PC-9 (cell line): ENCODE measurements around the gene OTX1. TPM values are rescaled to one million over a fixed set of nuclear protein-coding genes. Genes with fewer than 3 reads are reported as not detected.

Experiments used
- BruUV-seq: library from RNA; stranded (reverse); fragments of 400-500 nt; replicated peaks from 2 replicates; lab custom pipeline; 2021; lab: Mats Ljungman, UMichigan
- CTCF ChIA-PET: fragments of 300-600 bp; sonication (Branson Sonifier 250); formaldehyde crosslinking; loops from one replicate; lab custom pipeline; 2022; ENCODE audit warnings: antibody characterized with exemption; lab: Charles Lee
- POLR2A ChIA-PET: fragments of 300-600 bp; sonication (Branson Sonifier 250); formaldehyde crosslinking; loops from one replicate; lab custom pipeline; 2022; ENCODE audit warnings: antibody characterized with exemption; ENCODE audit not compliant: unreplicated experiment; lab: Charles Lee
- DNase-seq, 2 experiments: peaks; one replicate each; pipeline versions ENCODE4 v3.0.0 to v3.0.0-alpha.2; 2015 to 2022; ENCODE audit warnings: mixed read lengths in 1 of 2
- H2AFZ ChIP-seq: fragments of 200-600 bp; sonication (generic); 2 replicates; pipeline ENCODE4 v1.8.1; 2017; ENCODE audit warnings: antibody characterized with exemption
- H3F3A ChIP-seq: fragments of 200-600 bp; sonication (generic); 2 replicates; pipeline ENCODE4 v1.8.1; 2017; ENCODE audit warnings: antibody characterized with exemption, mild to moderate bottlenecking, low read depth; ENCODE audit not compliant: insufficient read depth
- H3K27ac ChIP-seq: fragments of 200-600 bp; sonication (generic); 2 replicates; pipeline ENCODE4 v1.6.1; 2016; ENCODE audit warnings: mixed run types
- H3K27me3 ChIP-seq: fragments of 200-600 bp; sonication (generic); 2 replicates; pipeline ENCODE4 v1.6.1; 2016; ENCODE audit warnings: low read depth, mixed run types; ENCODE audit not compliant: insufficient read depth
- H3K36me3 ChIP-seq: fragments of 200-600 bp; sonication (generic); 2 replicates; pipeline ENCODE4 v1.6.1; 2016; ENCODE audit warnings: low read depth, mixed run types
- H3K4me1 ChIP-seq: fragments of 200-600 bp; sonication (generic); replicated peaks from 2 replicates; pipeline ENCODE4 v1.6.1; 2016; ENCODE audit warnings: mixed run types; ENCODE audit not compliant: insufficient read depth
- H3K4me2 ChIP-seq: fragments of 200-600 bp; sonication (generic); 2 replicates; pipeline ENCODE4 v1.6.1; 2017; ENCODE audit warnings: mixed run types
- H3K4me3 ChIP-seq: fragments of 200-600 bp; sonication (generic); 2 replicates; pipeline ENCODE4 v1.6.1; 2016; ENCODE audit warnings: mixed run types
- H3K79me2 ChIP-seq: fragments of 200-600 bp; sonication (generic); 2 replicates; pipeline ENCODE4 v1.6.1; 2017; ENCODE audit warnings: low read depth, mixed run types
- H3K9me2 ChIP-seq: fragments of 200-600 bp; sonication (generic); 2 replicates; pipeline ENCODE4 v1.8.1; 2017; ENCODE audit warnings: mild to moderate bottlenecking; ENCODE audit not compliant: insufficient read depth
- H3K9me3 ChIP-seq: fragments of 200-600 bp; sonication (generic); 2 replicates; pipeline ENCODE4 v1.8.1; 2016; ENCODE audit warnings: low read depth; ENCODE audit not compliant: insufficient read depth
- H4K20me1 ChIP-seq: fragments of 200-600 bp; sonication (generic); 2 replicates; pipeline ENCODE4 v1.8.1; 2017; ENCODE audit not compliant: insufficient read depth
- EZH2 ChIP-seq: fragments of 200-600 bp; sonication (generic); IDR thresholded peaks from 2 replicates; pipeline ENCODE4 v1.8.0; 2017; ENCODE audit warnings: antibody characterized with exemption, low read depth
- intact Hi-C: fragments of 100-400 bp; cut with micrococcal nuclease; formaldehyde crosslinking; loops from one replicate; pipeline ENCODE4 v1.10.0; 2022; ENCODE audit not compliant: unreplicated experiment
- total RNA-seq: library from RNA; stranded (reverse); gene quantifications from 2 replicates; pipeline ENCODE4 v1.2.3, GENCODE V29; 2021
- TF ChIP-seq, protein P1 (sequence below): fragments of 200-600 bp; sonication (generic); conservative IDR thresholded peaks from 2 replicates; pipeline ENCODE4 v1.6.1; 2017; ENCODE audit warnings: mixed run types, antibody characterized with exemption, mild to moderate bottlenecking, moderate library complexity

OTX1 gene
- total RNA-seq, 1 experiment from 2014 or later = 6.8 TPM

GRCh38 chr2:63096491-63096890, 45.9 kb downstream of the OTX1 start:
- Histone ChIP-seq H3K9me2 (no peaks in the 10 kb centered on the region), H3K4me1 (no peaks in the 10 kb centered on the region), H2AFZ (no peak overlapping the region), H3F3A (no peaks in the 10 kb centered on the region), H3K36me3 (no peaks in the 10 kb centered on the region), H3K4me3 (no peak overlapping the region), H4K20me1 (no peaks in the 10 kb centered on the region), H3K27ac (no peak overlapping the region), H3K79me2 (no peaks in the 10 kb centered on the region), H3K9me3 (peaks cover 3% of the 10 kb centered on the region; the same call in 1 of the 2 replicates), H3K4me2 (no peak overlapping the region), H3K27me3 (no peaks in the 10 kb centered on the region)
- ChIA-PET POLR2A (no interaction called here), CTCF (no interaction called here)
- no TSS peak for BruUV-seq
- no peak for DNase-seq
- TF ChIP-seq, protein P1, sequence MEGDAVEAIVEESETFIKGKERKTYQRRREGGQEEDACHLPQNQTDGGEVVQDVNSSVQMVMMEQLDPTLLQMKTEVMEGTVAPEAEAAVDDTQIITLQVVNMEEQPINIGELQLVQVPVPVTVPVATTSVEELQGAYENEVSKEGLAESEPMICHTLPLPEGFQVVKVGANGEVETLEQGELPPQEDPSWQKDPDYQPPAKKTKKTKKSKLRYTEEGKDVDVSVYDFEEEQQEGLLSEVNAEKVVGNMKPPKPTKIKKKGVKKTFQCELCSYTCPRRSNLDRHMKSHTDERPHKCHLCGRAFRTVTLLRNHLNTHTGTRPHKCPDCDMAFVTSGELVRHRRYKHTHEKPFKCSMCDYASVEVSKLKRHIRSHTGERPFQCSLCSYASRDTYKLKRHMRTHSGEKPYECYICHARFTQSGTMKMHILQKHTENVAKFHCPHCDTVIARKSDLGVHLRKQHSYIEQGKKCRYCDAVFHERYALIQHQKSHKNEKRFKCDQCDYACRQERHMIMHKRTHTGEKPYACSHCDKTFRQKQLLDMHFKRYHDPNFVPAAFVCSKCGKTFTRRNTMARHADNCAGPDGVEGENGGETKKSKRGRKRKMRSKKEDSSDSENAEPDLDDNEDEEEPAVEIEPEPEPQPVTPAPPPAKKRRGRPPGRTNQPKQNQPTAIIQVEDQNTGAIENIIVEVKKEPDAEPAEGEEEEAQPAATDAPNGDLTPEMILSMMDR = no peak
- intact Hi-C loops = no loop called here

GRCh38 chr2:63099032-63099431, 48.4 kb downstream of the OTX1 start:
- H3K4me1 ChIP-seq = no peaks in the 10 kb centered on the region
- no peak overlapping the region for H3K4me2 ChIP-seq
- BruUV-seq = no TSS peak
- POLR2A ChIA-PET = no interaction called here
- intact Hi-C loops = no loop called here
- no peak overlapping the region for H3K27ac ChIP-seq
- no peaks in the 10 kb centered on the region for H3K9me2 ChIP-seq
- no peaks in the 10 kb centered on the region for H3K27me3 ChIP-seq
- CTCF ChIA-PET = no interaction called here
- H3K9me3 ChIP-seq = peaks cover 4% of the 10 kb centered on the region; the same call in 1 of the 2 replicates
- no peaks in the 10 kb centered on the region for H3F3A ChIP-seq
- no peak for DNase-seq
- no peak overlapping the region for H2AFZ ChIP-seq
- TF ChIP-seq, protein P1 = no peak
- no peak for TF ChIP-seq EZH2
- no peaks in the 10 kb centered on the region for H4K20me1 ChIP-seq
- no peaks in the 10 kb centered on the region for H3K36me3 ChIP-seq
- no peaks in the 10 kb centered on the region for H3K79me2 ChIP-seq
- no peak overlapping the region for H3K4me3 ChIP-seq

DNA sequence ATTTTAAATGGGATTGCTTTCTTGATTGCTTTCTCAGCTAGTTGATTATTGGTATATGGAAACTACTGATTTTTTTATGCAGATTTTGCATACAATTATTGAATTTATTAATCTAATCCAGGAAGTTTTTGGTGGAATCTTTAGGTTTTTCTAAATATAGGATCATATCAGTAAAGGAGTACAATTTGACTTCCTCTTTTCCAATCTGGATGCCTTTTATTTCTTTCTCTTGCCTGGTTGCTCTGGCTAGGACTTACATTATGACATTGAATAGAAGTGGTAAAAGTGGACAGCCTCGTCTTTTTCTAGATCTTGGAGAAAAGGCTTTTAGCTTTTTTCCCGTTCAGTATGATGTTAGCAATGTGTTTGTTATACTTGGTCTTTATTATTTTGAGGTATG, 51.3 kb downstream of the OTX1 start:
- H3K27ac ChIP-seq = no peak overlapping the region
- H4K20me1 ChIP-seq = no peaks in the 10 kb centered on the region
- no peaks in the 10 kb centered on the region for H3K27me3 ChIP-seq
- peaks cover 4% of the 10 kb centered on the region; the same call in 1 of the 2 replicates for H3K9me3 ChIP-seq
- H3K4me3 ChIP-seq = no peak overlapping the region
- H3K9me2 ChIP-seq = no peaks in the 10 kb centered on the region
- ChIA-PET CTCF (no interaction called here), POLR2A (interaction anchor here (0.6 kb wide), 1 partner anchor 71 kb away, joined by 8 read pairs; no protein-coding TSS in a partner anchor)
- no peaks in the 10 kb centered on the region for H3K4me1 ChIP-seq
- DNase-seq = no peak
- no peak overlapping the region for H2AFZ ChIP-seq
- no peaks in the 10 kb centered on the region for H3K79me2 ChIP-seq
- H3K4me2 ChIP-seq = no peak overlapping the region
- intact Hi-C loops = no loop called here
- BruUV-seq = no TSS peak
- TF ChIP-seq, protein P1 = no peak
- TF ChIP-seq EZH2 = no peak
- no peaks in the 10 kb centered on the region for H3F3A ChIP-seq
- H3K36me3 ChIP-seq = no peaks in the 10 kb centered on the region
